Cardiac fibroblast (primary cell): ENCODE results near the gene OR56A1.

Source experiments
- DNase-seq, 2 donors: peaks; one replicate each; pipeline versions ENCODE4 v3.0.0 to v3.0.0-alpha.2; 2010; ENCODE audit warnings: low read depth in 2 of 2
- H3K4me3 ChIP-seq, 2 donors: replicated peaks in 1 of 2; 1 replicate in 1 of 2; 2 replicates in 1 of 2; pipeline ENCODE4 v1.5.1; 2011; ENCODE audit warnings: low read depth in 2 of 2, low read length in 2 of 2, mild to moderate bottlenecking in 2 of 2, moderate library complexity in 1 of 2
- CTCF ChIP-seq: IDR thresholded peaks from one replicate; pipeline ENCODE4 v1.5.1; 2011; ENCODE audit warnings: low read depth, mild to moderate bottlenecking, low read length, inconsistent platforms

The OR56A1 gene

GRCh38 chr11:6013042-6013441 lies 17.5 kb downstream of the OR56A1 start:
- no peak overlapping the region for H3K4me3 ChIP-seq
- TF ChIP-seq CTCF, result no peak
- no peak for DNase-seq

GRCh38 chr11:6012035-6012668 lies 18.4 kb downstream of the OR56A1 start:
- TF ChIP-seq CTCF, result no peak
- H3K4me3 ChIP-seq, result no peak overlapping the region
- DNase-seq, result no peak

- H3K4me3 ChIP-seq, result no peak within 1 kb of the TSS
- TF ChIP-seq CTCF, result no peak
- no peak for DNase-seq
Observed at GRCh38 chr11:6006846-6007245, 23.7 kb downstream of the OR56A1 start, which contains the start of gene OR56A4. TSS of gene OR56A4 (minus strand) at chr11:6006946. CDS start at chr11:6002992, 3,954 bp downstream.

GRCh38 chr11:6006395-6006794 lies 24.2 kb downstream of the OR56A1 start:
- TF ChIP-seq CTCF, result no peak
- no peak overlapping the region for H3K4me3 ChIP-seq

GRCh38 chr11:6002202-6002699 lies 28.3 kb downstream of the OR56A1 start:
- no peak for DNase-seq
- H3K4me3 ChIP-seq, result no peak overlapping the region
- no peak for TF ChIP-seq CTCF

More at GRCh38 chr11:6006395-6006794, 24.2 kb downstream of the OR56A1 start:
- no peak for DNase-seq

- H3K4me3 ChIP-seq, result no peak overlapping the region
- TF ChIP-seq CTCF, result no peak
- DNase-seq, result no peak
Observed at GRCh38 chr11:5994791-5995190, 35.8 kb downstream of the OR56A1 start.
